ENCODE measurements around the gene MYO1E.
"Not testable (repeated sequence)": the region's sequence is repeated elsewhere in the genome, so short reads cannot be mapped to it uniquely, and the experiment has no call there.

Gene MYO1E

DNA sequence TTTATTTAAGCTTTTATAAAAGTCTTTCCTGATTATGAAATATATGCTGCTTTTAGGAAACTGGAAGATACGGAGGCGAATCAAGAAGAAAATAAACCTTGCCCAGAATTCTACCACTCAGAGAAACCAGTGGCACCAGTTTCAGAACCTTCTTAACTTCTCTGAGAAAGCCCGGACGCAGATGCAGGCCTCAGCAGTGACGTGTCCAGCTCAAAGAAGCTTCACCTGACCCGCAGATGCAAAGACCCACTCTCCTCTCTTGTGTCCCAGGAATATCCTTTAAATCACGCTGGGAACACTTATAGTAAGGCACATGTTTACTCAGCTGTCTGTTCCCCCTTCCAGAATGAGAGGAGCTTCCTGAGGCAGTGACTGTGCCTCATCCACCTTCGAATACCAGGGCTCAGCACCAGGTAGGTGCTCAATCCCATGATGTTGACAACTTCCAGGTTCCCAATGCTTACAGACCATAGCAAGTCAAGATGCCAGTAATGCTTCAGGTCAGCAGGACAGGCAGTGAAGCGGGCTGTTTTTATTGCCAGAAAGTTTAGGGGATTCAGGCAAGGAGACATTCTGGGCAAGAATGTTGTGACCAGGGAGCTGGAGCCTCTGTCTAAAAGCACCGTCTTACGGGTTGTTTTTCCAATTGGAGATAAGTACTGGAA, 205.9 kb downstream of the MYO1E start:
- no peak for DNase-seq (ENCODE audit: low read depth in 2 of 2)

DNA sequence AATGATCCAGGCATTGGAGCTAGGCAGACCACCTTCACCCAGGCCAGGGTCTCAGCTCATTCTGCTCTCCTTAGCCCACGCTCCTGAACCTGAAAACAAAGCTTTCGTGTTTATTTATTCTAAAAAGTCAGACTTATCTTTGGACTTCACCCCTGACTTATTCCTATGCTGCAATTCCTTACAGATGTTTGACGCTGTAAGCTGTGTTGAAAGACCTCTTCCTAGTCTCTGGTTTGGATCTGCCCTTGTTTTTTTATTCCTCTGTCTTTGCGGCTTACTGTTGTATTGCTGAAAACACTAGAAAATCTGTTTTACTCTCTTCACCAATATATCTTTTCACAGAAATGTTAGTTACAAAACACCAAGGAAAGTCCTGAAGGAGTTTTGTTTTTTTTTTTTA, 206.5 kb downstream of the MYO1E start:
- DNase-seq (ENCODE audit: low read depth in 2 of 2): no peak

DNA sequence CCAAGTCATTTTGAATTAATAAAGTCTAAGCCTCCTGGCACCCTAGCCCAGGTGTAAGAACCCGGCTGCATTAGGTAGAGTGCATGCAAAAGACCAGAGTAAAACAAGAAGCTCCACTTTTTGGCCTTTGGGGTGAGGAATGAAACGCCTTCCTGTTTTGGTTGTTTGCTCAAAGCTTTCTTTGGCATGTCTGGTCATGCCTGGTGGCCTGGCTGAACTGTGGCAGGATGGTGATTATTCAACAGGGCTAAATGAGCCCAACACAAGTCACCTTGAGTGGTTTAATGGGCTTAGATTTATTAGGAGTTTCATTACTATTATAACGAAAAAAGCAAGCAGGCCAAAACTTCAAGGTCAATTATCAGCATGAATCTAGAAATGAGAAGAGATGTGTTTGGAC, 206.9 kb downstream of the MYO1E start:
- DNase-seq (ENCODE audit: low read depth in 2 of 2): no peak

DNA sequence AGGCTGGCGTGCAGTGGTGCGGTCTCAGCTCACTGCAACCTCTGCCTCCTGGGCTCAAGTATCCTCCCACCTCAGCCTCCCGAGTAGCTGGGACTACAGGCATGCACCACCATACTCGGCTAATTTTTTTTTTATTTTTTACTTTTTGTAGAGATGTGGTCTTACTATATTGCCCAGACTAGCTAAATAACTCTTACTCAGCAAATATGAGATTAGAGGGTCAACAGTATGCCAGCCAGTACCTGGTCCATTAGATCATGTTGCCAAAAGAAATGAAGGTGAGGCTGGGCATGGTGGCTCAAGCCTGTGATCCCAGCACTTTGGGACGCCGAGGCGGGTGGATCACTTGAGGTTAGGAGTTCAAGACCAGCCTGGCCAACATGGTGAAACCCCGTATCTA, 210.6 kb downstream of the MYO1E start:
- not testable (repeated sequence) for DNase-seq (ENCODE audit: low read depth in 2 of 2)

DNA sequence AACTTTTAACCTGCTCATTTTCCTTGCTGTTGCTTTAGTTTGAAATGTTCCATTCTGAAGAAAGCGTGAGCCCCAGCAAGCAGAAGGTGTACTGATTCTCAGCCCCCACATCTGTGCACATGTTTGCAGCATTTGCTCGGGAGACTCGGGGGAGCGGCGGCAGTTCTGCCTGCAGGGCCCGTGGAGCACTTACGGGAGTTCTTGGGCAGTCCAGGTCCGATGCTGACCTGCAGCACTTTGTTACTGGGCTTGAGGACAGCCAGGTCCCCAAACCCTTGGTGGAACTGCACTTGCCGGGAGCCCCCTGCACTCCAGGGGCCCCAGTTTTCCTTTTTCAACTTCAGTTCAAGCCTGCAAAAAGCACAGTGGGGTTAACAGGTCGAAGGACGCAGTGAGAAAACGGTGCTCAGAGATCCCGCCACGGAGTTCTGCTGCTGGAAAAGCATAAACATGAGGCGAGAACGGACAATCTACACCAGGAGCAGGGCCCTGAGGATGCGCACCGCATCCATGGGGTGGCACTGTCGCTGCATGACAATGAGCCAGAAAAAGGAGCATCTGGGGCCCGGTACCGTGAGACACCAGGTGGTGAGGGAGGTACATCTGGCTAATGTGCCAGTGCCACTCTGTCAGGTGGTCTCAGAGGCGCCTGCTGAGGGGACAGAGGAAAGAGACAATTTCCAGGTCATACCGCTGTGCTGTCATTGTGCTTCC, 211.6 kb downstream of the MYO1E start:
- no peak for DNase-seq (ENCODE audit: low read depth in 2 of 2)

DNA sequence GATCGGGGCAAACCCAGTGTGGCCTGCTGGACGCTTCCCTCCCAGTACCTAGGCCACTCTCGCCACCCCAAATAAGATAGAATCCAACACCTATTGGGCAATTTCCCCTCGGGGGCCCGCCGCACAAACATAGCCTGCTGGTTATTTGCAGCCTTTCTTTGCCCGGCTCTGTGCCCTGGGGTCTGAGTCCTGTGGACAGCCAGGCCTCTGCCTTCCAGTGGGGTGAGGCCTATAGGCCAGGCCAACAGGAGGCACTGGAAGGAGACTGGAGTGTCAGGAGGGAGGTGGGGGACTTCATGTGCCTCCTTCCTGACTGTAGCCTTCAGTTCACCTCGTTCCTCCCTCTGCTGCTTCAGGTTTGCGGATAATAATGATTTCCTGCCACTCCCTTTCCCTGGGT, 213.5 kb downstream of the MYO1E start:
- no peak for DNase-seq (ENCODE audit: low read depth in 2 of 2)

DNA sequence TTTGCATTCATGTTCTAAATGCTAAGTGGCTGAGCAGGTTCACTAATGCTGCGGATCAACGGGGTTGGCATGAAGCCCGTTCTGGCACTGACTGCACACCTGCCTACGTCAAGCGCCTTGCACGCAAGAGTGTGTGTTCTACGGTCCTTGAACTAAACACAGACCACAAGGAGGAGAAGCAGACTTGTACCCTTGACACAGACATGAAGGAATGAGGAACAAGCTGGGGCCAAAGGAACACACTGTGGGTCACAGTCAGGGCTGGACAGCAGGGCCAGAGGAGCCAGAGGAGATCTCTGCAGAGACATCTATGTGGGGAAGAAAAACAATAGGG, 214.0 kb downstream of the MYO1E start:
- DNase-seq (ENCODE audit: low read depth in 2 of 2): no peak

DNA sequence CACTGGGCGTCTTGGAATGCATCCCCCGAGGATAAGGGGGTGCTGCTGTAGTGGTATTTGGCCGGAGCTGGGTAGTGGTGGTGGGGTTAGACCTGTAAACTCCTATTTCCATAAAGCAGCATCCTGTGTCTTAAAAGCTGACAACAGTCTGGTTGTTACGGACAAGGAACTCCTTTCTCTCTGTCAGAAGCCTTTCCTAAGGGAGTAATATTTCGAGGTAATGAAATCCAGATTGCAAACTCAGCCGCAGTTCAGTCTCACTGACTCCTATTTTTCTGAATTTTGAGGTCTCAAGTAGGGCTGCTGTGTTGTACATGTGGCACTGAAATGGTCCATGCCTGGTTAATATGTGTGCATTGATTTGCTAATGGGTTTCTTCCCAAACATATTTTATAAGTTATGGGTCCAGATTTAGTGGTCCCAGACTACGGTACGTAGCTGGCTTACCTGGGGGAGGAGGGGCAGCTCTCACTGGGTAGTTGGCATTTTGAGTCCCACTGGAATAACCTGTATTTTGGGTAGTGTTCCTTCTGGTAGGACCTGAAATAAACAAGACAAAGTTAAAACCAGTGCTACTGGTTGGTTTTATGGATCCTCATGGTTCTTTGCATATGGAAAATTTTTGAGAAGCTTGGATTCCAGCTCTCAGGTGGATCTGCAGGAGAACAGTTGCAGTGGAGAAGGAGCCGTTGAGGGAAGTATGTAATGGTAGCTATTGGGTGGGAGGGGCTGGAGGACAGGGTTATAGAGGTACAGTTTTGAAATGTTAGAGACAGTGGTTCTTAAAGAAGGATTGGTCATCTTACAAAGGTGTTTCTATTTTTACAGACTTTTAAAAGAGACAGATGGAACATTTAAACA, 214.6 kb downstream of the MYO1E start:
- no peak for DNase-seq (ENCODE audit: low read depth in 2 of 2)

DNA sequence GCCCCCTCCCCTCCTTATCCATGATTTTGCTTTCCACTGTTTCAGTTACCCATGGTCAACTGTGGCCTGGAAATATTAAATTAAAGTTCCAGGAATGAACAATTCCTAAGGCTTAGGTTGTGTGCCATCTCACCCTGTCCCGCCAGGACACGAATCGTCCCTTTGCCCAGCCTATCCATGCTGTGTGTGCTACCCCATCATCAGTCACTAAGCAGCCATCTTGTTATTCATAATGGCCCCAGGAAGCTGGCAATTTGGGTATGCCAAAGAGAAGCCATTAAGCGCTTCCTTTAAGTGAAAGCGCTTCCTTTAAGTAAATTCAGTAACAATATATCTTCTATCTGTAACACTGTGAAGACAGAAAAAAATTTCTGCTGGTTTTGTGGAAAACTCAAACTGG, 215.3 kb downstream of the MYO1E start:
- no peak for DNase-seq (ENCODE audit: low read depth in 2 of 2)

DNA sequence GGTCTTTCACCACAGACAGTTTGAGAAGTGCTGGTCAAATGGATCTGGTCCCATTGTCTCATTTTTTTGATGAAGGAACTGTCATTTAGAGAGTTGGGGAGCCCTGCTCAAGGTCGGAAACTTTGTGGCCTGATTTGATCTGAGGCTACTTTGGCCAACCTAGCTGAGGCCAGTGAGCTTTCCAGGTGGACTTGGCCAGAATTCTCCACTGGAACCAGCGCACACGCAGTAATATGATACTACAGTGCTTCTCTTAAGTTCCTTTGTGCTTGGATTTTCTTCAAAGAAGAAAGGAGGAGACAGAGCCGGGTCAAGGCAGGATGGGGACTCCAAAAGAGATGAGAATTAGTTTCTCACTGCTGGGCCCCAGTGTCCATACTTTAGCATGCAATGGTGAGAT, 217.2 kb downstream of the MYO1E start:
- no peak for DNase-seq (ENCODE audit: low read depth in 2 of 2)

DNA sequence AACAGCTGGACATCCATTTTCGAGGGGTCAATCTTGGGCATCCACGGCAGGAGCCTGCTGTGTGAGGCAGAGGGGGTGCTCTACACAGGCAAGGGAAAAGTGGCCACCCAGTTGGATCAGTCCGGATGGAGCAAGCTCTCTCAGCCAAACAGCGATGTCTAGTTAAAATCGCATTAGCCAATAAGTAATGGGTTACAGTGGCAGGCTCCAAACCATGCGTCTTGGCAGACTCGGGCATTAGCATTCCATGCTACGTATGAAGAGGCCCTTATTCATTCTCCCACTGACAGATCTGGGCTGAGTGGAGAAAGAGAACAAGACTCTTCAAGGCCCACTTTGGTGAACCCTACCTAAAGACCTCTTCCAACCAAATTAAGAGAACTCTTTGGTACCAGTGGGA, 218.4 kb downstream of the MYO1E start:
- DNase-seq (ENCODE audit: low read depth in 2 of 2): no peak

DNA sequence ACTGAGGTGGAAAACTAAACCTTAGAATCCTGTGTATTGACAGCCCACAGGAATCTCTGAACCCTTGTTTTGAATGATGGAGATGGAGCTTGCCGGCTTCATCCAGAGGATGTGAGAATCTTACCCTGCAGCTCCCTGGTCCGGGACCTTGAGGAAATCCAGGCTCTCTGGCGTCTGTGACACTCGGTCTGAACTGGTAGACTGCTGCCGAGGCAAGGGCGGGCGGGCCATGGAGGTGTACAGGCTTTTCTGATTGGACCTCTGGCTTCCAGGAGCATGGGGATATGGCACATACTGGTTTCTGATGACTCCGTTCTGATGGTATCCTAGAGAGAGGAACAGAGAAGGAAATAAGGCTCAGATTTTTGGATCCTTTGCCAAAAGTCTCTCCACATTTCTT, 219.2 kb downstream of the MYO1E start:
- DNase-seq (ENCODE audit: low read depth in 2 of 2): no peak

DNA sequence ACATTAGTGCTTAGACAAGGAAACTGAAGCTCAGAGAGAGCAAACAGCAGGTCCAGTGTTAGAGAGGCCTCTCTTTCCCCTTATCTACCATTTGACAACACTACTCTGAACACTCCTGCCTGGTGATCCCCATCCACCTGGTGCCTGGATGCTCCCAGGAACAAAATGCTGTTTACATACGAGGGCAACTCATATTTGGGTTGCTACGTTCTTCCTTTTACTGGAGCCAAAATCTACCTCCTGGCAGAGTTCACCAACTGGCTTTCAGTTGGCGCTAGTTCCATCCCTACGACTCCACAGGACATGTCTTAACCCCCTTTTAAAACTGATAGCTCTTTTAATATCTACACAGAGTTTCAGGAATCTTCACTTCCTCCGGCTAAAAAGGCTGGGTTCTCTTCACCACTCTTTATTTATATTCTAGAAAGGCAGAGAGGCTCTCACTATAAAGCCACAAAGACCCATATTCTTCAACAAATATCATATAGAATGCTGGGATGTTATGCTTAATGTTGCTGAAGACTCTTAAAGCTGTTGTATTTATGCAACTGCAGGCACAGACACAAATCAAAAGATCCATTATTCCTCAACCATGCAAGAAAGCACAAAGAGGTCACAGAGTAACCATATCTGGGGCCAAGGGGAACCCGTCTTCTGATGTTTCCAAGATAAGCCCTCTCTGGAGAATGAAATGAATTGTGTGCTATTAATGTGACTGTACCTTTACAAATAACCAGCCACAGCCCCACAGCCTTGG, 219.8 kb downstream of the MYO1E start:
- DNase-seq (ENCODE audit: low read depth in 2 of 2): no peak

DNA sequence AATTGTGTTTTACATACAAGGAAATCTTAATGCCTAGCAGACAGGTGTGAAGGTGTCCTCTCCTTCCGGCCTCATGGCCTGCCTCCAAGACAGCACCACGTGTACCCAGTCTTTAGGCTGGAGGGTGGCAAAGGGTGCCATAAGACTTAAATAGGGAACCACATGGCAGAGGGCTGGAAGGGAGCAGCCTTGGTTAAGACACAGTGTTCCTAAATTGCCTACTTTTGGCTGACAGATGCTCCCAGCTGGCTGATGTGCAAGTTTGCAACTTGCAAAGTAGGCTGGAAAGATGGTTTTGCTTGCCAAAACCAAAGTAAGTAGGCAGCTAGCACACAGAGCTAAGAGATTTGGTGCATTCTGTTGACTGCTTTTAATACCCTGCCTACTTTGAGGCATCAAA, 222.5 kb downstream of the MYO1E start:
- no peak for DNase-seq (ENCODE audit: low read depth in 2 of 2)

DNA sequence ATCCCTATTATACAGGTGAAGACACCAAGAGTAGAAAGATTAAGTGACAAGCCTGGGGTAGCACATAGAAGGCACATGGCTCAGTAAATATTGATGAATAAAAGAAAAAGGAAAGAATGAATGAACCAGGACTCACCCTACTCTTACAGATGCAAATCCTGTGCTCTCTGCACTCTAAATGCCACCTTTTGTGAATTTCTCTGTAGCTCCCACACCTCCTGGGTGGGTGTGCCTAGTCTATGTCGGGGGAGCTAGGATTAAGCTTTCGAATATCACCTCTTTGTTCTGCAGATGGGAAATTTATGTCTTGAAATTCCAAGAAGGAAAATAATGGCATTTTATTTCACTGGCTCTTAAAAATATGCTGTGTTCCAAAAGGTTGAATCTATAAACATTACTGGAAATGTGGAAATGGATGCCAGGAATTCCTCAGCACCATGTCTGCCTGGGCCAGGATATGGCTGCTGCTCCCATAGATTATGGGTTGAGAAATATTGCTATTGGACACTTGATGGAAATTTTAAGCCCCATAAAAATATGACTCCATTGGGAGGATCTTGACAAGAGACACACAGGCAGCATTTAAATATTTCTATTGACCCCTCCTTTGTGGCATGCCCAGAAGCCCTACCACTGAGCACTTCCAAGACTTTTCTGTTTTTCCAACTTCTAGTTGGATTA, 224.4 kb downstream of the MYO1E start:
- DNase-seq (ENCODE audit: low read depth in 2 of 2): no peak

DNA sequence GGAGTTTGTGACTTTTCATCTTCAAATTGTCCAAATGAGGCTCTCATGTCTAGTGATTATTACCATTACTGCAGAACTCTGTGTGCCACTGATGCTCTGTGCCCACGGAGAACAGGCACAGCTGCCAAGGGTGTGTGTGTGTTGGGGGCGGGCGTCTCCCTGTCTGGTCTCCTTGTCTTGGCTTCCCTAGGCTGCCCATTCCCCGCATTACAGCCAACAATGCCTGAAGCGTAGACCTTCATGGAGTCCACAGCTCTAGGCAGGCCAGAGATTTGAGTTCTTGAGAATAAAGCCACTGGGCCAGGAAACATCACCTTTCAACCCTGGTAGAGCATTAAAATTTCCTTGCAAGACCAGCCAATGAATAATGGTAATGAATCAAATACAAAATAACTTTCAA, 225.0 kb downstream of the MYO1E start:
- no peak for DNase-seq (ENCODE audit: low read depth in 2 of 2)

DNA sequence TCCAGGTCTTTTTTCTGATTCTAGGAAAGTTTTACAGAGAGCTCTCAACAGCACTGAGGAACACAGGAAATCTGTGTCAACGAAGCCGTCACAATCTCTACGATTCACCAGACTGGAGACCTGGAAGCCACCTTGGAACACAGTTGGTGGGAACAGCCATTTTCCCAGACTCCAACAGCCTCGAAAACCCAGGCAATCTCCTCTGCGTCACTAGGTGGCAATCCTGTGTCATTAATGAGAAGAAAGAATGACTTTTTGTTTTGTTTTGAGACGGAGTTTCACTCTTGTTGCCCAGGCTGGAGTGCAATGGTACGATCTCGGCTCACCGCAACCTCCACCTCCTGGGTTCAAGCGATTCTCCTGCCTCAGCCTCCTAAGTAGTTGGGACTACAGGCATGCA, 228.1 kb downstream of the MYO1E start:
- DNase-seq (ENCODE audit: low read depth in 2 of 2): not testable (repeated sequence)

DNA sequence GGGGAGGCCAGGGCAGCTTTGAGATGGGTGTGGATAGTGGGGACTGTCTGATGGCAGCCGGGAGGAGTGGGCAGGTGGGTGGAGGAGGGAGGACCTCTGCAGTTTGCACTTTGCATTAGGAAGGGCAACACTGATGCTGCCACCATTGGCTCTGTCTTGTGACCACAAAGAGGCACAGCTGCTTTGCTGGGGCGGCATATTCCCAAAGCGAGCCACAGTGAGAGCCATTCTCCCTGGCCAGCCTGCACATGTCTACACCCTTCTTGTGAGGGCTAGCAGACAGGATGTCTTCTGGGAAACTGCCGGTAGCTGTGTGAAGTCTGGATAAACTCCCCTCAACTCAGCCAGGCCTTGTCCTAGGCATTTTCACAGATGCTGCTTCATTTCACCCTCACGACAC, 229.4 kb downstream of the MYO1E start:
- no peak for DNase-seq (ENCODE audit: low read depth in 2 of 2)

DNA sequence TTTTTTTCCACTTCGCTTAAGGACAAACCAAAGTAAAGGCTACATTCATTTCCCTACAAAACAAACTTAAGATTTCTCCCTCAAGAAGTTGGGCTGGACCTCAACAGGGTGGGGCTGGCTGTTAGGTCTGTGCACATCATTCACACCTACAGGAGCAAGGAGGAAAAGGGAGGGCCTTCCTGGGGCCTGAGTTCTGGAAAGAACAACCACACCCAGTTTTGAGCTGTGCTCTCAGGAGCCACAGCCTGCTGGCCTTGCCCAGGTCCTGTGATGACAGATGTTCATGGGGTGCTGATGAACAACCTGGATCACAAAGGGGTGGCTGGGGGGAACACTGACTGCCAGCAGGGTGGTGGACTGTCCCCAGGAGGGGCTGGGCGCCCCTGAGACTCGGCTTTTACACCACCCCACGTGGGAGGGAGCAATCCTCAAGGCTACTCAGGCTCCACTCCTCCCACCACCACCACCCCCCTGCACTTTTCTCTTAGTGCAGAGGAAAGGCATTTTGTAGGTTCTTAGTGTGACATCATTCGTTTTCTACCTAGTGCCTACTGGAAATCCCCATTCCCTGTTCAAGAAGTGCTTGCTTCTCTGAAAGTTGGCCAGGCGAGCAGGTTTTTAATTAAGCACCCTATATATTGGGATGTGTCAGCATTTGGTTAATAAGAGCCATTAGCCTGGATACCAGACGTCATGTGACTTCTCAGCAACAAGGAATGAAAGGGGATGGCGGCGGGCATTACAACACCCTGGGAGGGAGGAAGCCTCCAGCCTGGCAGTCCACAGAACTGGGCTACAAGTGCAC, 232.0 kb downstream of the MYO1E start:
- DNase-seq (ENCODE audit: low read depth in 2 of 2): no peak

DNA sequence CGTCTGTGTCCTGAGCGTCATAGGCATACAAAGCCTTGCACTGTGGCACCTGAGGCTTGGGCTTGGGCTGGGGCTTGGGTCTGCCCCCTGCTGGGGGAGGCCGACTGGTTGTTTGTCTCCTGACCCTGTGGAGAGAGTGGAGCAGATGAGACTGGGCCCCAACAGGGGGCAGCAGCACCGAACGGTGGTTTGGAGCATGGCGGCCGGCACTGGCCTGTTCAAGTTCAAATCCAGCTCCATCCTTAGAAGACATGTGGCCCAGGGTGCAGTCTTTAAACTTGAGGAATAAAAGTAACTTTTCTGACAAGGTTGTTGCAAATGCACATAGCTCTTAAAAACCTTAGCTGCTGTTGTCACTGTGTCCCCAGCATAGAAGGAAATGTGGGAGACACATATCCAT, 234.4 kb downstream of the MYO1E start:
- peak in 1 of 2 donors; percentile 12 for DNase-seq (ENCODE audit: low read depth in 2 of 2)

DNA sequence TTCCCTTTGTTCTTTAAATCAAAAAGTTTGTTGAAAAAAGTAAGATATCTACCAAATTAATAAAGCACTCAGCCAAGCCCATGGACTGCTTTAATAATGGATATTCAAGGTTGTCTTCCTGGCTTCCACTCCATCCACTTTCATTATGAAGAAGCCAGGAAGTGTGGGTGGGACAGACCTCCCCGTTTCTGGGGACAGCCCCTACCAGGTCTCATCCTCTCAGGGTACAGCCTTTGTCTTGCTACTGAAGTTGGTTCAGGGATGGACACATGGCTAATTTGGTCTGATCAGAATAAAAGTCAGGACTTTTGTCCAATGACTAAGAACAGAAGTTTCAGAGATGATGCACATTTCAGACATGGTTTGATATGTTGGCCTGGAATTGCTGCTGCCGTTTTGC, 235.1 kb downstream of the MYO1E start:
- no peak for DNase-seq (ENCODE audit: low read depth in 2 of 2)
